ES-I3 (cell line): ENCODE results near the gene PLEKHG5.

Experiments used
- H3K36me3 ChIP-seq: 2 replicates; pipeline ENCODE4 v1.6.1; 2013; ENCODE audit warnings: mild to moderate bottlenecking, low read length, control low read depth, moderate library complexity; ENCODE audit not compliant: insufficient read depth
- H3K4me1 ChIP-seq: 2 replicates; pipeline ENCODE4 v1.6.1; 2013; ENCODE audit warnings: mild to moderate bottlenecking, control low read depth, low read length; ENCODE audit not compliant: insufficient read depth
- H3K9ac ChIP-seq: 2 replicates; pipeline ENCODE4 v1.6.1; 2013; ENCODE audit warnings: low read depth, mild to moderate bottlenecking, low read length, moderate library complexity
- H3K9me3 ChIP-seq: 2 replicates; pipeline ENCODE4 v1.6.1; 2013; ENCODE audit warnings: mild to moderate bottlenecking, low read length, moderate library complexity; ENCODE audit not compliant: control insufficient read depth, insufficient read depth

Gene PLEKHG5

DNA sequence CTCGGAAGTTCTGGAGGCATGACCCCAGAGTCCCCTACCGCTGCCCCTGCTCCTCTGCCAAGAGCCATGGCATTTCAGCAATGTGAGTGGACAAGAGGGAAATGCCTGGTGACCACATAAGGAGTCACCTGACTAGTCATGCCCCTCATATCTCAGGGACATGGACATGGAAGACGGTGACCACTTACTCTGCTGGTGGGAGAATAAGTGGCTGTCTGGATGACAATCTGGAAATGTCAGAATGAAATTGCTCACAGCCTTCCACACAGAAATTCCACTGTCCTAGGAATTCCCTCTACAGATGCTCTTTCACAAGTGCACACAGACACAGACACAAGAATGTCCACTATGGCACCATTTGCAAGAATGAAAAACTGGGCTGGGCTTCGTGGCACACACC lies 24.3 kb upstream of the PLEKHG5 start:
- H3K9ac ChIP-seq: no peak overlapping the region
- no peaks in the 10 kb centered on the region for H3K9me3 ChIP-seq
- no peaks in the 10 kb centered on the region for H3K36me3 ChIP-seq
- H3K4me1 ChIP-seq: peaks cover 20% of the 10 kb centered on the region

DNA sequence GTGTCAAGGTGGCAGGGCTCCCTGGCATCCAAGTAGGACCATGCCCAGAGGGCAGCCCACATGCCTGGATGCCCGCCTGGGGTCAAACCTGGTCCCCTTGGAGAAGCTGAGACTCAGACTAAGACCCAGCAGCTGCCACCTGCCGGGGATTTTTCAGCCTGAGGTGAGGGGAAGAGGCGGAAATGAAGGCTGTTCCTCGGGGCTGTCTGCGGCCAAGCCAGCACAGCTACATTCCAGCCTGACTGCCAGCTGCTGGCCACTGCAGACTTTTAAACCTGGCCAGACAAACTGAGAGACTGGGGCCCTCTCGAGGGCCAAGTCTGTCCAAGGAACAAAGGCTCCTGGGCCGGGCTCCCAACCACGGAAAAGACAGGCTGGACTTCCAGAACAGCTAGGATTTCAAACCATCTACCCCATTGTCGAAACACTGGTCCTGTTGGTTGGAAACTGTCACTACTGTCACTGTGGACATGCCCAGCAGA lies 21.9 kb upstream of the PLEKHG5 start:
- H3K9ac ChIP-seq: no peak overlapping the region
- H3K9me3 ChIP-seq: no peaks in the 10 kb centered on the region
- no peaks in the 10 kb centered on the region for H3K36me3 ChIP-seq
- peaks cover 4% of the 10 kb centered on the region; the same call in 1 of the 2 replicates for H3K4me1 ChIP-seq

DNA sequence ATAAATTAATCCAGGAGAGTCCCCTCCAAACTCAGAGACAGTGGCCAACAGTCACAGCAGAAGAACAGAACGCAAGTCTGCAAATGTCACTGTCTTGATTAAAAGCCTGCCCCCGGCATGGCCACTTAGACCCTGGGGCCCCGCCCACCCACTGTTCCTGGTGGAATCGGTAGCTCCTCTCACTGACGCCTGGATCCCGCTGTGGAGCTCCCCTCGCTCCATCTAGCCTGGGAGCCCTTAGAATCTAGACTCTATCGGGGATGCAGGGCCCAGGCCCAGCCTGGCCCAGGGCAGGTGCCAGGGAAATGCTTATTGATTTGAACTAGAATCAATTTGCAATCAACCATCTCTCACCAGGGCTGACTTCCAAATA lies 21.4 kb upstream of the PLEKHG5 start:
- H3K9ac ChIP-seq: no peak overlapping the region
- no peaks in the 10 kb centered on the region for H3K9me3 ChIP-seq
- no peaks in the 10 kb centered on the region for H3K36me3 ChIP-seq
- H3K4me1 ChIP-seq: peaks cover 4% of the 10 kb centered on the region; the same call in 1 of the 2 replicates

DNA sequence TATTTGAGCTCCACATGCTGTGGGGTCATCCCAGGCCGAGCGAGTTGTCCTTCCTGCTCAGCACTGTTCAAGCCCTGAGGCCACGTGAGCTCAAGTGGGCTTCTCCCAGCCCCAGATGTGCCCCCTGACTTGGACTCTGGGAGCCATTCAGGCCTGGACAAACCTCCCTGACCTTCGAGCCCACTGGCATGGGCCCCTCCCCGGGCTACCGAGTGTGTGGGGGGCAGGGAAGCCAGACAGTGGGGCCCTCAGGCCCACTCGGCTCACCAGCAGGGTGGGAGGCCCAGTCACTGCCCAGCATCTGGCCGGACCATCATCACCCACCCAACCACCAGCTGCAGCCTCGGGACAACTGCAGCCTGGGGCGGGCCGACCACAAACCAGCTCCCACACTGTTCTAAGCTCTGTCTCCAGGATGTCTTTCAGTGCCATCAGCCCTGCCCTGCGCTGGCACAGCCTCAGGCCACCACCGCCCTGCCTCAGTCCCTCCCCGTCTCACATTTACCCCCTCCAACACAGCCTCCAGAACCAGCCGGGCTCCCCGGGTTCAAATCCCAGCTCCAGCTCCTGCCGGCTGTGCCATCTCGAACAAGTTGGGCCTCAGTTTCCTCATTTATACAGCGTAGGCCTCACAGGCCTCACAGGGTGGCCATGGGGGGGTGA lies 20.9 kb upstream of the PLEKHG5 start:
- Histone ChIP-seq H3K9me3 (no peaks in the 10 kb centered on the region), H3K9ac (no peak overlapping the region), H3K4me1 (peaks cover 2% of the 10 kb centered on the region; the same call in 1 of the 2 replicates), H3K36me3 (no peaks in the 10 kb centered on the region)

DNA sequence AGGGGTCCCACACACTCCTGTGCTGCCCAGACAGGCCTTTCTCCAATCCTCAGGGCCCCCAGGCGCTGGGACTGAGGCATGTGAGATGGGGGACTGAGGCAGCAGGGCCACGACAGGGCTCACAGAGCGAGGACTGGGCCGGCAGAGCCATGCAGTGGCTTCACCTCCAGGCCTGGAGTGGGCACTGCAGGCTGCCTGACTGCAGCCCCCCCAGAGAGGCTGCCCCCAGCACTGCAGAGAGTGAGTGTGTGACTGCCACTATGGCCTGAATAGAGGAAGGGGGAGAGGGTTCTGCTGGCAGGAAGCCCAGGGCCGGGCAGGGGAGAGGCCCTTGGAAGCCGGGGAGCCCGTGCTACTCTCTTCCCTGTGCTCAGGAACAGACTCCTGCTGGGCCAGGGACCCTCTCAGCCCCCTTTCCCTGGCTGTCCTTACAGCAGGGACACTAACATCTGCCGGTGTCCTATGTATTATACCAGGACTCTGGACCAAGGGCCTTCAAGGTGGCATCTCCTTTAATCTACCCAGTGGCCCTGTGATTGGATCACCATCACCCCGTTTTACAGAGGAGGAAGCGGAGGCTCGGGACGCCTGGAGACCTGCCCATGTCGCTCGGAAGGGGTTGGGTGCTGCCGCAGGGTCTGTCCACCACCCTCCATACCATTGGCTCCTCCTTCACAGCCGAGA lies 20.2 kb upstream of the PLEKHG5 start:
- no peaks in the 10 kb centered on the region; the same call in 1 of the 2 replicates for H3K4me1 ChIP-seq
- H3K36me3 ChIP-seq: no peaks in the 10 kb centered on the region
- no peak overlapping the region for H3K9ac ChIP-seq
- no peaks in the 10 kb centered on the region for H3K9me3 ChIP-seq

DNA sequence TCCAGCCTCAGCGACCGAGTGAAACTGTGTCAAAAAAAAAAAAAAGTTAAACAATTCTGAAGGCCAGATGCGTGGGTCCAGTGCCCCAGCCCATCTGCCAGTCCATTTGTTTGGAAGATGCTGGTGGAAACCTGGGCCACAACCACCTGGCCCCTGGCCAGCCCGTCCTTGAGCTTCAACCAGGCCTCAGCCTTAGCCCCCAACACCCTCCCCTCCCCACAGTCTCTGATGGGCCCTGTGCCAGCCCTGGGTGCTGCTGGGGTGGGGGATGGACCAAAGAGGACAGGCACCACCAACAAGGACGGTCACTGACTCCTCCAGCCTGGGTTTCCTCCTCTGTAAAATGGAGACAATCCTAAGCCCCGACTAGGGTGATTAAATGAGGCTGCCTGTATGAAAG lies 19.6 kb upstream of the PLEKHG5 start:
- no peaks in the 10 kb centered on the region; the same call in 1 of the 2 replicates for H3K4me1 ChIP-seq
- H3K9me3 ChIP-seq: no peaks in the 10 kb centered on the region
- no peak overlapping the region for H3K9ac ChIP-seq
- no peaks in the 10 kb centered on the region for H3K36me3 ChIP-seq

DNA sequence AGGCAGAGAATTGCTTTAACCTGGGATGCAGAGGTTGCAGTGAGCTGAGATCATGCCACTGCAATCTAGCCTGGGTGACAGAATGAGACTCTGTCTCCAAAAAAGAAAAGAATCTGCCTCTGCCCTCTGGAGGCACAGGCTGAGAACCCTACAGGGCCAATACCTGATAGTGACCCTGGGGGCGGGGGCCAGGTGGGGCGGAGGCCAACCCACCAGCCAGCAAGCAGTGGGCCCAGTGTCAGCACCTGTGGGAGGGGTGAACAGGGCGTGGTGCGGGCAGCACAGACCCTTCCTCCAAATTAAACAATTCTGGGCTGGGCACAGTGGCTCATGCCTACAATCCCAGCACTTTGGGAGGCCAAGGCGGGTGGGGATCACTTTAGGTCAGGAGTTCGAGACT lies 19.0 kb upstream of the PLEKHG5 start:
- no peaks in the 10 kb centered on the region for H3K9me3 ChIP-seq
- no peak overlapping the region for H3K9ac ChIP-seq
- no peaks in the 10 kb centered on the region; the same call in 1 of the 2 replicates for H3K4me1 ChIP-seq
- no peaks in the 10 kb centered on the region for H3K36me3 ChIP-seq

DNA sequence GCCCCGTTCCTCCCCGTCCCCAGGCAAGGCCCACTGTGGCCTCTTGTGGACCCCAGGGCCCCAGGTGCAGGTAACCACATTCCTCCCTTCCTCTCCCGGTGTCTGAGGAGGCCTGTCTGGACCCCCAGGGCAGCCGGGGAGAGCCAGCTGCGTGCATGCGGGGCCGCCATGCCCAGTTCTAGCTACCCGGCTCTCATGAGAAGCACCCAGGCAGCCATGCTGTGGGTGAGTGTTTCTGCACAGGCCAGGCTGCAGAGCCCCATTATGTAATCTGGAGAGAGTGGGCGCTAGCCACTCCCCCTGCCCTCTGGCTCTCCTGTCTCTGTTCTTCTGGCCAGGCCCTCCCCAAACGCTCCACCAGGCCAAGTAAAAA lies 18.4 kb upstream of the PLEKHG5 start:
- no peaks in the 10 kb centered on the region for H3K9me3 ChIP-seq
- no peak overlapping the region for H3K9ac ChIP-seq
- H3K36me3 ChIP-seq: no peaks in the 10 kb centered on the region
- H3K4me1 ChIP-seq: no peaks in the 10 kb centered on the region; the same call in 1 of the 2 replicates

DNA sequence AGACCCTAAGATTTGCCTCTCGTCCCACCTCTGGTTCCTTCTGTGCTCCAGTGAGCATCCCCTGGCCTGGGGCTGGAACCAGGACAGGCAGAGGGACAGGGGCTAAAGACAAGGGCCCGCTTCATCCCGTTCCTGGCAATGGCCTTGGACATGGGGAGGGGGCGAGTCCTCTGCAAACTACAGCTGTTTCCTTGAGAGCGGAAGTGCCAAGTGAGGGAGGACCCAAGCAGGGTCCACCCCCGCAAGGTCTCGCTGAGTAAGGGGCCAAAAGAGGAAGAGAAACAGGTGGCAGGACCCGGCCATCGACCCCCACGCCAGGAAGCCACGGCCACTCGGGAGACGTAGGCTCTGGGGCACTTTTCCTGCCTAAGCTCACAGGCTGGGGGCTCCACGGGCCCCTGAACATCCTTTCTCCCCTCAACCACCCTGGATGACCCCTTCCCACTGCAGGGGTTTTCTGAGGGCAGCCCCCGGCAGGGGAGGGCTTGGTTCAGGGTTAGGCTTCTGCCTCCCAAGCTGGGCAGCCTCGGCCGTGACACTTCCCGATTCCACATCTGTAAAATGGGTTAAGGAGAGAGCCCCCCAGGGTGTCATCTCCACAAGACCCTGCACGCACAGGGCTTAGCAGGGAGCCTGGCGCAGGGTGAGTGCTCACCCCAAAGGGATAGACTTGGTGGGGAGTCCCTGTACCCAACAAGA lies 17.9 kb upstream of the PLEKHG5 start:
- Histone ChIP-seq H3K9ac (no peak overlapping the region), H3K4me1 (no peaks in the 10 kb centered on the region; the same call in 1 of the 2 replicates), H3K36me3 (no peaks in the 10 kb centered on the region), H3K9me3 (no peaks in the 10 kb centered on the region)

DNA sequence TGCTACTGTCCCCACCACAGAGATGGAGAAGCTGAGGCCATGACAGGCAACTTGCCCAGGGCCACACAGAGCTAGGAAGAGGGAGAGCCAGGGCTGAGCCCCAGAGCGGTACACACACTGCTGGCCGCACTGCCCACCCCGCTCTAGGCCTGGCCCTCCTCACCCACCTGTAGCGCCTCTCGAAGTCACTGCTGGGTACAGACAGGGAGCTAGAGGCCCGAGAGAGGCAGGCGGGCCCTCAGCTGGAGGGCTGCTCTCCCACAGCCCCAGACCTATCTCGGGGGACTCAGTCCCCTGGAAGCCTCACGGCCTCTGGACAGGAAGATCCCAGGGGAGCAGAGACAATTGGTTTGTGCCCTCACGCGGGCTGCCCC lies 17.3 kb upstream of the PLEKHG5 start:
- Histone ChIP-seq H3K9me3 (no peaks in the 10 kb centered on the region), H3K4me1 (no peaks in the 10 kb centered on the region; the same call in 1 of the 2 replicates), H3K9ac (no peak overlapping the region), H3K36me3 (no peaks in the 10 kb centered on the region)

DNA sequence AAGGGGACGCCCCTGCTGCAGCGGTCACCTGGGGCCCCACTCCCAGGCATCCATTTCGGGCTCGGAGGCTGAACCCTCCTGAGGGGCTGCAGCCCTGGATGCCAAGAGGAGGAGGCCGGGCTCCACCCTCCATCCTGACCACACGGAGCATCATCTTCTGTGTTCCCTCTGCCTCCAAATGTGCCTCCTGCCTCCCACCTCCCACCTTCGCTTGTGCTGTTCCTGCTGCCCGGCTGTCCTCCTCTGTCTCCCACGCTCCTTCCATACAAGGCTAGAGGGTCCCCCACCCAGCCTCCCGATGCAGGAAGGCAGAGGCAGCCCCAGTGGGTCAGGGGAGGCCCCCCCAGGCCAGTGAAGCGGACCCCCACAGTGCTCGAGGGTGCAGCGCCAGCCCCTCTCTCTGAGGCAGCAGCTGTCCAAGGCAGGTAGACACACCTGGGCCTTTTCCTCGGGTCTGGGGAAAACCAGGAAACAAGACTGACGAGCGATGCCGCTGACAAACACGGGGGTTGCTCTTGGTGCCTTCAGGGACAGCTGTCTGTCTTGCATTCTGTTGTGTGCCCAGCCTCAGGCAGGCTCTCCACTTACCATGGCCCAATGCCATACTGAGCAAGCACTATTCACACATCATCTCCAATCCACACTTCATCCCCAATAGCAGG lies 16.8 kb upstream of the PLEKHG5 start:
- no peaks in the 10 kb centered on the region for H3K9me3 ChIP-seq

DNA sequence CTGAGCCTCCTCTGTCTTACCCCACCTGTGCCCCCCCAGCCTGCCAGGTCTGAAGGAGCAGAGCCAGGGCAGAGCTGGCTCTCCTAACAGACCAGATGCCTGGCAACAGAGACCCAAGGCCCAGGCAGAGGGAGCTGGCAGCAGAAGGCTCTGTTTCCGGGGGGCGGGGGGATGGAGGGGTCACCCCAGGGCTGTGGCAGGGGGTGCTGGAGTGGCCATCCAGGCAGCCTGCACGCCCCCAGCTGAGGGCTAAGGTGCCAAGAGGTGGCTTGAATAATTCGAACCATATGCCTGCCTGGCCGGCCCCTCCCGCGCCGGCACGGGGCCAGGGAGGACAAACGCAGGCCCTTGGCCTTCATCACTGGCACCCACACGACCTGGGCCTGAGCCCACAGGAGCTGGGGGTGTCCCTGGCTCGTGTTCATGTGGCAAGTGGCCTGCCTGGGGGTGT lies 16.0 kb upstream of the PLEKHG5 start:
- H3K9me3 ChIP-seq: no peaks in the 10 kb centered on the region
- no peaks in the 10 kb centered on the region for H3K36me3 ChIP-seq
- no peak overlapping the region for H3K9ac ChIP-seq
- H3K4me1 ChIP-seq: no peaks in the 10 kb centered on the region; the same call in 1 of the 2 replicates

More for the DNA sequence above, 16.8 kb upstream of the PLEKHG5 start:
- no peaks in the 10 kb centered on the region for H3K36me3 ChIP-seq
- no peaks in the 10 kb centered on the region; the same call in 1 of the 2 replicates for H3K4me1 ChIP-seq
- H3K9ac ChIP-seq: no peak overlapping the region

DNA sequence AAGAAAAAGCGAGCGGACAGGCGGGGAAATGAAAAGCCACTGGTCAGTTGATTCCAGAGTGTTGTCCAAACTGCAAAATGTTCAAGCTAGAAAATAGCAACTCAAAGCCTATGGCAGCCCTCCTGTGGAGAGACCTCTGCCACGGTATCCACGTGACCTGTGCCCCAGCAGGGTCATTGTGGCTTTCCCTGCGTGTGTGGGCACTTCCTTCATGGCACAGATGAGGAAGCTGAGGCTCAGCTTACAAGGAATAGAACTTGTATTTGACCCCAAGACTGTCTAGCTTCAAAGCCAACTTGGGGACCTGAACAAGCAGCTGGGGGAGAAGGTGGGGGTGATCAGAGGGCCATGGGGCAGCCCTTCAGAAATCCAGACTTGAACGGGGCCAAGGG lies 15.6 kb upstream of the PLEKHG5 start:
- Histone ChIP-seq H3K4me1 (no peaks in the 10 kb centered on the region; the same call in 1 of the 2 replicates), H3K9me3 (no peaks in the 10 kb centered on the region), H3K36me3 (no peaks in the 10 kb centered on the region), H3K9ac (no peak overlapping the region)
